DOHH2 (cell line): ENCODE measurements around the gene PLCG2.
"Not testable (repeated sequence)": the region's sequence is repeated elsewhere in the genome, so short reads cannot be mapped to it uniquely, and the experiment has no call there.

Experiments
- H3F3A ChIP-seq: fragments of 200-600 bp; sonication (generic), shearing (Covaris generic); 2 replicates; pipeline ENCODE4 v1.6.0; 2016; ENCODE audit warnings: antibody characterized with exemption, mild to moderate bottlenecking; ENCODE audit not compliant: control insufficient read depth, insufficient read depth
- H3K27ac ChIP-seq: fragments of 200-600 bp; sonication (generic); 2 replicates; pipeline ENCODE4 v1.5.1; 2014; ENCODE audit warnings: low read depth, mild to moderate bottlenecking, low read length, moderate library complexity
- H3K27me3 ChIP-seq: fragments of 200-600 bp; sonication (generic); 2 replicates; pipeline ENCODE4 v1.6.1; 2014; ENCODE audit warnings: mild to moderate bottlenecking, low read length, mixed read lengths; ENCODE audit not compliant: control insufficient read depth
- H3K36me3 ChIP-seq: fragments of 200-600 bp; sonication (generic); 2 replicates; pipeline ENCODE4 v1.6.1; 2014; ENCODE audit warnings: mild to moderate bottlenecking, low read length, moderate library complexity, mixed read lengths; ENCODE audit not compliant: control insufficient read depth
- H3K4me1 ChIP-seq: fragments of 200-600 bp; sonication (generic); 2 replicates; pipeline ENCODE4 v1.6.1; 2014; ENCODE audit warnings: mild to moderate bottlenecking, low read length, mixed read lengths; ENCODE audit not compliant: control insufficient read depth
- H3K4me2 ChIP-seq: fragments of 200-600 bp; sonication (generic); 2 replicates; pipeline ENCODE4 v1.6.0; 2014; ENCODE audit warnings: mild to moderate bottlenecking, low read length, moderate library complexity
- H3K4me3 ChIP-seq: fragments of 200-600 bp; sonication (generic); 2 replicates; pipeline ENCODE4 v1.5.1; 2014; ENCODE audit warnings: mild to moderate bottlenecking, low read length, mixed read lengths
- H3K79me2 ChIP-seq: fragments of 200-600 bp; sonication (generic); 2 replicates; pipeline ENCODE4 v1.6.1; 2014; ENCODE audit warnings: mild to moderate bottlenecking, low read length, mixed read lengths; ENCODE audit not compliant: control insufficient read depth
- H3K9me2 ChIP-seq: fragments of 200-600 bp; sonication (generic); replicated peaks from 2 replicates; pipeline ENCODE4 v1.6.1; 2014; ENCODE audit warnings: mild to moderate bottlenecking, low read length, mixed read lengths; ENCODE audit not compliant: control insufficient read depth
- H3K9me3 ChIP-seq: fragments of 200-600 bp; sonication (generic); 2 replicates; pipeline ENCODE4 v1.6.1; 2014; ENCODE audit warnings: antibody characterized with exemption, low read length, mixed read lengths; ENCODE audit not compliant: control insufficient read depth, insufficient read depth
- H4K20me1 ChIP-seq: fragments of 200-600 bp; sonication (generic); 2 replicates; pipeline ENCODE4 v1.6.0; 2014; ENCODE audit warnings: low read depth, mild to moderate bottlenecking, antibody characterized with exemption, low read length, moderate library complexity; ENCODE audit not compliant: control insufficient read depth, insufficient read depth
- CTCF ChIP-seq: fragments of 200-600 bp; sonication (generic); IDR thresholded peaks from one replicate; pipeline ENCODE4 v1.5.1; 2014; ENCODE audit warnings: antibody characterized with exemption, mild to moderate bottlenecking, low read depth, low read length; ENCODE audit not compliant: poor library complexity, severe bottlenecking
- EZH2phosphoT487 ChIP-seq: fragments of 200-600 bp; sonication (generic); IDR thresholded peaks from 2 replicates; pipeline ENCODE4 v1.6.1; 2017; ENCODE audit warnings: borderline replicate concordance, mild to moderate bottlenecking, antibody characterized with exemption, low read length, moderate library complexity, mixed read lengths

PLCG2 gene

GRCh38 chr16:81799138-81799504 lies 20.0 kb downstream of the PLCG2 start:
- Histone ChIP-seq H3K27me3 (no peaks in the 10 kb centered on the region), H3K4me2 (peak overlapping the region; percentile 94), H3K36me3 (peaks cover 97% of the 10 kb centered on the region), H4K20me1 (no peaks in the 10 kb centered on the region), H3K4me1 (peaks cover 97% of the 10 kb centered on the region), H3K9me3 (peaks cover 5% of the 10 kb centered on the region; the same call in 1 of the 2 replicates), H3K79me2 (peaks cover 100% of the 10 kb centered on the region), H3K27ac (peak overlapping the region; percentile 99), H3F3A (peaks cover 61% of the 10 kb centered on the region), H3K9me2 (no peaks in the 10 kb centered on the region), H3K4me3 (peak overlapping the region; percentile 69)
- TF ChIP-seq EZH2phosphoT487 (no peak), CTCF (no peak)

GRCh38 chr16:81801724-81802123 lies 22.6 kb downstream of the PLCG2 start:
- Histone ChIP-seq H3K4me1 (peaks cover 98% of the 10 kb centered on the region), H3K36me3 (peaks cover 96% of the 10 kb centered on the region), H3K27ac (0 out of 2 replicates have a peak overlapping the region, but pooled peaks have one; percentile 99), H3K79me2 (peaks cover 100% of the 10 kb centered on the region), H3F3A (peaks cover 59% of the 10 kb centered on the region)
- not testable (repeated sequence) for H3K27me3 ChIP-seq, H3K4me3 ChIP-seq, H4K20me1 ChIP-seq, H3K9me3 ChIP-seq, H3K4me2 ChIP-seq, H3K9me2 ChIP-seq

GRCh38 chr16:81803332-81803731 lies 24.2 kb downstream of the PLCG2 start:
- Histone ChIP-seq H3K36me3 (peaks cover 95% of the 10 kb centered on the region), H3F3A (peaks cover 59% of the 10 kb centered on the region), H3K4me2 (peak overlapping the region; percentile 69), H3K27ac (peak overlapping the region; percentile 99), H4K20me1 (no peaks in the 10 kb centered on the region), H3K9me2 (no peaks in the 10 kb centered on the region), H3K79me2 (peaks cover 99% of the 10 kb centered on the region), H3K9me3 (peaks cover 5% of the 10 kb centered on the region; the same call in 1 of the 2 replicates), H3K4me3 (peak overlapping the region; percentile 54), H3K4me1 (peaks cover 98% of the 10 kb centered on the region), H3K27me3 (no peaks in the 10 kb centered on the region)
- TF ChIP-seq CTCF, result no peak
- TF ChIP-seq EZH2phosphoT487, result no peak

GRCh38 chr16:81804134-81804610 lies 25.1 kb downstream of the PLCG2 start:
- peaks cover 59% of the 10 kb centered on the region for H3F3A ChIP-seq
- H4K20me1 ChIP-seq, result no peaks in the 10 kb centered on the region
- no peaks in the 10 kb centered on the region for H3K27me3 ChIP-seq
- H3K9me2 ChIP-seq, result no peaks in the 10 kb centered on the region
- no peak for TF ChIP-seq CTCF
- TF ChIP-seq EZH2phosphoT487, result no peak
- H3K27ac ChIP-seq, result peak overlapping the region; percentile 99
- H3K4me2 ChIP-seq, result peak overlapping the region; percentile 69
- peaks cover 98% of the 10 kb centered on the region for H3K4me1 ChIP-seq
- peaks cover 93% of the 10 kb centered on the region for H3K79me2 ChIP-seq
- H3K4me3 ChIP-seq, result peak overlapping the region; percentile 54
- H3K9me3 ChIP-seq, result peaks cover 5% of the 10 kb centered on the region; the same call in 1 of the 2 replicates
- peaks cover 86% of the 10 kb centered on the region for H3K36me3 ChIP-seq
